ENCODE measurements around the gene MAD1L1.
"Not testable (repeated sequence)": the region's sequence is repeated elsewhere in the genome, so short reads cannot be mapped to it uniquely, and the experiment has no call there.

The MAD1L1 gene

DNA sequence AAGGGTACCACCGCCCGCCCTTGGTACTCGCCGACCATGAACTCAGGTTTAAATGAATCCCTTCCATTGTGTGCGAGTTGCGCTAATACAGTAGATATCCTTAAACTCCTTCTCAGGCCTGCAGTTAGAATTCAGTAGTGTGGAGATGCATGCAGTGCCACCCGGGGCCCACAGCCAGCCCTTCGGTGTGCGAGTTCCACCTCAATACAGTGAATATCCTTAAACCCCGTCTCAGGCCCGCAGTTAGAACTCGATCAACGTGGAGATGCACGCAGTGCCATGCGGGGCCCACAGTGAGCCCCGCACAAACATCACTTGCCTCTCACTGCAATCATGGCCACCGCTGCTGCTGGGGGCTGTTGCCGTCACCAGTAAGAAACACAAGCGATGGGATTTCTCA, 261.9 kb downstream of the MAD1L1 start:
- TF ChIP-seq, protein P1, sequence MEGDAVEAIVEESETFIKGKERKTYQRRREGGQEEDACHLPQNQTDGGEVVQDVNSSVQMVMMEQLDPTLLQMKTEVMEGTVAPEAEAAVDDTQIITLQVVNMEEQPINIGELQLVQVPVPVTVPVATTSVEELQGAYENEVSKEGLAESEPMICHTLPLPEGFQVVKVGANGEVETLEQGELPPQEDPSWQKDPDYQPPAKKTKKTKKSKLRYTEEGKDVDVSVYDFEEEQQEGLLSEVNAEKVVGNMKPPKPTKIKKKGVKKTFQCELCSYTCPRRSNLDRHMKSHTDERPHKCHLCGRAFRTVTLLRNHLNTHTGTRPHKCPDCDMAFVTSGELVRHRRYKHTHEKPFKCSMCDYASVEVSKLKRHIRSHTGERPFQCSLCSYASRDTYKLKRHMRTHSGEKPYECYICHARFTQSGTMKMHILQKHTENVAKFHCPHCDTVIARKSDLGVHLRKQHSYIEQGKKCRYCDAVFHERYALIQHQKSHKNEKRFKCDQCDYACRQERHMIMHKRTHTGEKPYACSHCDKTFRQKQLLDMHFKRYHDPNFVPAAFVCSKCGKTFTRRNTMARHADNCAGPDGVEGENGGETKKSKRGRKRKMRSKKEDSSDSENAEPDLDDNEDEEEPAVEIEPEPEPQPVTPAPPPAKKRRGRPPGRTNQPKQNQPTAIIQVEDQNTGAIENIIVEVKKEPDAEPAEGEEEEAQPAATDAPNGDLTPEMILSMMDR (IDR thresholded peaks at IDR 0.05; ENCODE audit: borderline replicate concordance, insufficient read depth, low read depth, low read length): no peak

DNA sequence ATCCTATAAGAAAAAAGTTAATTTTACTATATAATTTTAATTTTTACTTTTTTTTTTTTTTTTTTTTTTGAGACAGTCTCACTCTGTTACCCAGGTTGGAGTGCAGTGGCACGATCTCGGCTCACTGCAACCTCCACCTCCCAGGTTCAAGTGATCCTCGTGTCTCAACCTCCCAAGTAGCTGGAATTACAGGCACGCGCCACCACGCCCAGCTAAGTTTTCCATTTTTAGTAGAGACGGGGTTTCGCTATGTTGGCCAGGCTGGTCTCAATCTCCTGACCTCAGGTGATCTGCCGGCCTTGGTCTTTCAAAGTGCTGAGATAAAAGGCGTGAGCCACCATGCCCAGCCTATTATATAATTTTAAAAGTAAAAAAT, 262.5 kb downstream of the MAD1L1 start:
- H3K4me3 ChIP-seq (ENCODE audit: low read depth, low read length): not testable (repeated sequence)

More for the DNA sequence above, 261.9 kb downstream of the MAD1L1 start:
- no peak overlapping the region for H3K4me3 ChIP-seq (ENCODE audit: low read depth, low read length)

DNA sequence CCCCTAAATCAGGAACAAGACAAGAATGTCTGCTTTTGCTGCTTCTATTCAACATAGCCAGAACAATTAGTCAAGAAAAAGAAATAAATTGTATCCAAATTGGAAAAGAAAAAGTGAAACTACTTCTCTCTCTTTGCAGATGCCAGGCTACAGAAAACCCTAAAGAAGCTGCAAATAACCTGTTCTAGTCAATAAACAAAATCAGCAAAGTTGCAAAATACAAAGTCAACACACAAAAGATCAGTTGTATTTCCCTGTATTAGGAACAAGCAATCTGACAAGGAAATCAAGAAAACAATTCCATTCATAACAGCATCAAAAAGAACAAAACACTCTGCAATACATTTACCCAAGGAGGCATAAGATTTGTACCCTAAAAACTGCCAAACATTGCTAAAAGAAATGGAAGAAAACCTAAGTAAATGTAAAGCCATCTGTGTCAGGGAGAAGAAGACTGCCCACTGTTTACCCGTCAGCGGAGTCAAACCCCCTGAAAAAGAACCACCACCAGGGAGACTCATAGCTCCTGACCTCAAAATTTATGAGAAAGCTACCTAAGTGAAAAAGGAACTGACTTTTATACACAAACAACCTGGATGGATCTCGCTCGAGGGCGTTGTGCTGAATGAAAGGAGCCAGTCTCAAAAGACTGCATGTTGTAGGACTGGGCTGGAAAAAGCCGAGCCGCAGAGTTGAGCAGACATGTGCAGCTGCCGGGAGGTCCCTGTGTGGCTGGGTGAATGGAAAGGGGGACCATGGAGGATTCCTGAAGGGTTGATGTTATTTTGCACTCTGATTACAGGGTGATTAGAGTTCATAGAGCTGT, 263.1 kb downstream of the MAD1L1 start:
- no peak overlapping the region for H3K4me3 ChIP-seq (ENCODE audit: low read depth, low read length)
- TF ChIP-seq, protein P1 (IDR thresholded peaks at IDR 0.05; ENCODE audit: borderline replicate concordance, insufficient read depth, low read depth, low read length): no peak

DNA sequence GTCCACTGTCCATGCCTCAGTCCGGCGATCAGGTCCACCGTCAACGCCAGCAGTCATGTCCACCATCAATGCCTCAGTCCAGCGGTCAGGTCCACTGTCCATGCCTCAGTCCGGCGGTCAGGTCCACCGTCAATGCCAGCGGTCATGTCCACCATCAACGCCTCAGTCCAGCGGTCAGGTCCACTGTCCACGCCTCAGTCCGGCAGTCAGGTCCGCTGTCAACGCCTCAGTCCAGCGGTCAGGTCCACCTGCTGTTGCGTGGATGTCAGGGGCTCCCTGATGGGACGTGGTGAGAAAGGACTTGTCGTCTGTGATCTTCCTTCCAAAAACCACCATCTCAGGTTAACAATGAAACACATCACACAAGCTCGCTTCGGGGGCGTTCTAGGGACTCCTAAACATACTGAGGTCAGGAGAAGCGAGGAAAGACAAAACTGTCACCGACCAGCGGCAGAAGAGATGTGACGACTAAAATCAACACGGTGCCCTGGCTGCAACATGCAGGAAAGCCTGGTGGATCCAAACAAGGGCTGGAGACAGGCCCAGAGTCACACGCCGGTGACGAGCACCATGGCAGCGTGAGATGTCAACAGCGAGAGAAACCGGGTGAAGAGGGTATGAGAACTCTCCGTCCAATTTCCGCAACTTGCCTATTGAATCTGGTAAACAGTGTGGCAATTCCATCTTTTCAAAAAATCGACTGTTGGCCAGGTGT, 264.2 kb downstream of the MAD1L1 start:
- no peak overlapping the region for H3K4me3 ChIP-seq (ENCODE audit: low read depth, low read length)
- TF ChIP-seq, protein P1 (IDR thresholded peaks at IDR 0.05; ENCODE audit: borderline replicate concordance, insufficient read depth, low read depth, low read length): no peak

DNA sequence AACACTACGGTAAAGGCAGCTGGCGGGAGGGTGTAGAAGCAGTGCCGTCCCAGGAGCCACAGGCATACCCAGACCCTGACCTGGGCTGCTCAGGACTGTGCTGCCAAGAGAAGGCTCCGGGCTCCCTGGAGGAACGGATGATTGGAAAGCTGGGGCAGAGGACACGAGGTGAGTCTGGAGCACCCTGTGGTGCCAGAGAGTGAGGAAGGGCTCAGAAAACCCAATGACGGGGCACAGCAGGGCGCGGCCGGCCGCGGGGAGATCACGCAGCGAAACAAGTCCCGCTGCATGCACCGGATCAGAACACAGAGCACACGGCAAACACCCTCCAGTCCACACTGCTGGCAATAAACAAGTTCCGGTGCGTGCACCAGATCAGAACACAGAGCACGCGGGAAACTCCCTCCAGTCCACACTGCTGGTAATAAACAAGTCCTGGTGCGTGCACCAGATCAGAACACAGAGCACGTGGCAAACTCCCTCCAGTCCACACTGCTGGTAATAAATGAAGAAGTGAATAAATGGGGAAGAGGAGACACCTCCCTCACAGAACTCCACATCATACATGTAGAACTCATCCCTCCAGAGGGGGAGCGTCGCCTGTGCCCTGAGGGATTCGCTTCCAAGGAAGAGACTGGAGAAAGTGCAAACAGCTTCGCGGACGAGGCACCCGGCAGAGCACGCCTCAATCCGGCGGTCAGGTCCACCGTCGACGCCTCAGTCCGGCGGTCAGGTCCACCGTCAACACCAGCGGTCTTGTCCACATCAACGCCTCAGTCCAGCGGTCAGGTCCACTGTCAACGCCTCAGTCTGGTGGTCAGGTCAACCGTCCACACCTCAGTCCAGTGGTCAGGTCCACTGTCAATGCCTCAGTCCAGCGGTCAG, 265.0 kb downstream of the MAD1L1 start:
- TF ChIP-seq, protein P1 (IDR thresholded peaks at IDR 0.05; ENCODE audit: borderline replicate concordance, insufficient read depth, low read depth, low read length): no peak
- H3K4me3 ChIP-seq (ENCODE audit: low read depth, low read length): no peak overlapping the region

DNA sequence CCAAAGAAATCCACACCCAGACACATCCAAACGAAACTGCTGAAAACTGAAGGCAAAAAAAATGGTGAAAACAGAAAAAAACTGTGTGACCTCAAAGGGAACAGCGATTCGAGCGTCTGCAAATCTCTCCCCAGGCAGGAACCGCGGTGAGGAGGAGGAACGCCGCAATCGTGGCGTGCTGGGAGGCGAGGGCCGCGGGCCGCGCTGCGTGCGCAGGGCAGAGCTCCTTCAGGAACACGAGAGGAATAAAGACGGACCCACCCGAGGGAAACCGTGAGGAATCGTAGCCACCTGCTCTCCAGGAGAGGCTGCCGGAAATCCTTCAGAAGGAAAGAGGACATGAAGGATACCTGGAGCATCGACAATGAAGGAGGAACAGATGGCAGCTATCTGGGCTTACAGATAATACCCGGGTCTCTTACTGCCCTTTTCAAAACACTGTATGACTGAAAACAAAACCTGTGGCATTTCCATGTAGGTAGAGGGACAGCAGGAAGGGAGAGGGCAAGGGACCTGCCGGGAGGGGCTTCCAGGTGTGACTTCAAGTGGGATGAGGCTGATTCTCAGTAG, 266.0 kb downstream of the MAD1L1 start:
- H3K4me3 ChIP-seq (ENCODE audit: low read depth, low read length): no peak overlapping the region

More for the DNA sequence above, 266.0 kb downstream of the MAD1L1 start:
- TF ChIP-seq, protein P1 (IDR thresholded peaks at IDR 0.05; ENCODE audit: borderline replicate concordance, insufficient read depth, low read depth, low read length): no peak
